ENCODE data around the gene SYCE3.

DNA sequence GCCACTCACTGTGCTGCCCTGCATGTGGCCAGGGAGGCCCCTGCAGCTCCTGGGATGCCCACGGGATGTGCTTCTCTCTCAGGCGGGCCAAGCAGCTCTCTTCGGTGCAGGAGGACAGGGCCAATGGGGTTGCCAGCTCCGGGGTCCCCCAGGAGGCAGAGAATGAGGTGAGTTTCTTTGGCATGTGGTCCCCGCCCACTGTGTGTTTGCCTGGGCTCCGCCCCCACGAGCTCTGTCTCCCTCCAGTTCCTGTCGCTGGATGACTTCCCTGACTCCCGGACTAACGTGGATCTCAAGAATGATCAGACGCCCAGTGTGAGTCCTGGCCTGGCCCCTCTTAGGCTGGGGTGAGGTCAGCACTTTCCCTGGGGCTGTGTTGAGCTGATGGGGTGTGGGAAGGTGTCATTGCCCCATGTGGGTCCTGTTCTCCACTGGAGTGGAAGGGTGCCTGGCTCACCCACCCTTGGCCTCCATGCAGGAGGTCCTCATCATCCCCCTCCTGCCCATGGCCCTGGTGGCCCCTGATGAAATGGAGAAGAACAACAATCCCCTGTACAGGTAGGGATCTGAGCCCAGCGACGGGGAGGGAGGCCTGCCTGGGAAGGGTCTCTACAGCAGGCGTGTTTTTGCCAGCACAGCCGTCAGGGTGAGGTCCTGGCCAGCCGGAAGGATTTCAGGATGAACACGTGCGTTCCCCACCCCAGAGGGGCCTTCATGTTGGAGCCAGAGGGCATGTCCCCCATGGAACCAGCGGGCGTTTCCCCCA is 45.0 kb downstream of the SYCE3 start:
- TF ChIP-seq, protein P1, sequence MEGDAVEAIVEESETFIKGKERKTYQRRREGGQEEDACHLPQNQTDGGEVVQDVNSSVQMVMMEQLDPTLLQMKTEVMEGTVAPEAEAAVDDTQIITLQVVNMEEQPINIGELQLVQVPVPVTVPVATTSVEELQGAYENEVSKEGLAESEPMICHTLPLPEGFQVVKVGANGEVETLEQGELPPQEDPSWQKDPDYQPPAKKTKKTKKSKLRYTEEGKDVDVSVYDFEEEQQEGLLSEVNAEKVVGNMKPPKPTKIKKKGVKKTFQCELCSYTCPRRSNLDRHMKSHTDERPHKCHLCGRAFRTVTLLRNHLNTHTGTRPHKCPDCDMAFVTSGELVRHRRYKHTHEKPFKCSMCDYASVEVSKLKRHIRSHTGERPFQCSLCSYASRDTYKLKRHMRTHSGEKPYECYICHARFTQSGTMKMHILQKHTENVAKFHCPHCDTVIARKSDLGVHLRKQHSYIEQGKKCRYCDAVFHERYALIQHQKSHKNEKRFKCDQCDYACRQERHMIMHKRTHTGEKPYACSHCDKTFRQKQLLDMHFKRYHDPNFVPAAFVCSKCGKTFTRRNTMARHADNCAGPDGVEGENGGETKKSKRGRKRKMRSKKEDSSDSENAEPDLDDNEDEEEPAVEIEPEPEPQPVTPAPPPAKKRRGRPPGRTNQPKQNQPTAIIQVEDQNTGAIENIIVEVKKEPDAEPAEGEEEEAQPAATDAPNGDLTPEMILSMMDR (IDR thresholded peaks at IDR 0.05; ENCODE audit: insufficient read depth, low read length, poor library complexity, severe bottlenecking) = no peak
- no peak for TF ChIP-seq EZH2phosphoT487 (conservative IDR thresholded peaks at IDR 0.05; ENCODE audit: low read length)
